Upper lobe of right lung (tissue), 1 donor: ENCODE data around the gene ZNF136. TPM values are rescaled to one million over a fixed set of nuclear protein-coding genes. Genes with fewer than 3 reads are reported as not detected.

Source experiments
- ATAC-seq: fragments of 200-7000 bp; cut with Tn5 transposase; one replicate; pipeline ENCODE4 v1.9.1; 2020; ENCODE audit warnings: mild to moderate bottlenecking, moderate library complexity
- DNase-seq: peaks from one replicate; pipeline ENCODE4 v3.0.0-alpha.2; 2020
- H3K27ac ChIP-seq: fragments of 200-600 bp; one replicate; pipeline ENCODE4 v1.8.0; 2022
- H3K27me3 ChIP-seq: fragments of 200-600 bp; one replicate; pipeline ENCODE4 v1.8.0; 2022; ENCODE audit warnings: mild to moderate bottlenecking
- H3K36me3 ChIP-seq: fragments of 200-600 bp; one replicate; pipeline ENCODE4 v1.8.0; 2022
- H3K4me1 ChIP-seq: fragments of 200-600 bp; one replicate; pipeline ENCODE4 v1.8.0; 2022
- H3K4me3 ChIP-seq: fragments of 200-600 bp; one replicate; pipeline ENCODE4 v1.8.0; 2022; ENCODE audit warnings: mild to moderate bottlenecking
- H3K9me3 ChIP-seq: fragments of 200-600 bp; one replicate; pipeline ENCODE4 v1.8.0; 2022
- CTCF ChIP-seq: fragments of 200-600 bp; IDR thresholded peaks from one replicate; pipeline ENCODE4 v1.8.0; 2022; ENCODE audit warnings: antibody characterized with exemption
- intact Hi-C: fragments of 100-400 bp; cut with DNase I; formaldehyde crosslinking; loops from one replicate; pipeline ENCODE4 v1.11.0; 2022
- total RNA-seq: library from RNA; stranded (reverse); fragmentation: NEBNext Ultra II Directional; extraction: Animal tissue kit (Norgen Biotek cat#: 25700); gene quantifications from one replicate; pipeline ENCODE4 v1.2.1, GENCODE V29; 2021
- donor health status: DM: no; HTN: yes; CAD: no; lungs with severe emphysema.

Gene ZNF136
- total RNA-seq, 1 donor from 2014 or later, result 14.4 TPM

GRCh38 chr19:12163826-12164225 lies 930 bp downstream of the ZNF136 start:
- TF ChIP-seq CTCF, result no peak
- H3K27me3 ChIP-seq, result no peaks in the 10 kb centered on the region
- intact Hi-C loops, result no loop called here
- H3K27ac ChIP-seq, result peak overlapping the region; percentile 98
- DNase-seq (no peak), ATAC-seq (no peak)
- no peaks in the 10 kb centered on the region for H3K9me3 ChIP-seq
- H3K36me3 ChIP-seq, result peaks cover 10% of the 10 kb centered on the region
- H3K4me1 ChIP-seq, result peaks cover 35% of the 10 kb centered on the region
- peak overlapping the region; percentile 97 for H3K4me3 ChIP-seq

- Histone ChIP-seq H3K4me3 (no peak overlapping the region), H3K9me3 (no peaks in the 10 kb centered on the region), H3K27me3 (no peaks in the 10 kb centered on the region), H3K27ac (no peak overlapping the region), H3K36me3 (peaks cover 34% of the 10 kb centered on the region), H3K4me1 (peaks cover 35% of the 10 kb centered on the region)
- intact Hi-C loops, result no loop called here
- DNase-seq, result no peak
- TF ChIP-seq CTCF, result no peak
- no peak for ATAC-seq
Observed at GRCh38 chr19:12166626-12167025, 3.7 kb downstream of the ZNF136 start.

- Histone ChIP-seq H3K9me3 (peaks cover 9% of the 10 kb centered on the region), H3K27ac (no peak overlapping the region), H3K27me3 (no peaks in the 10 kb centered on the region), H3K4me1 (no peaks in the 10 kb centered on the region), H3K36me3 (peaks cover 12% of the 10 kb centered on the region), H3K4me3 (no peak overlapping the region)
- DNase-seq, result no peak
- no peak for TF ChIP-seq CTCF
- intact Hi-C loops, result no loop called here
- ATAC-seq, result no peak
Observed at GRCh38 chr19:12180377-12180776, 17.5 kb downstream of the ZNF136 start.

- no peak overlapping the region for H3K27ac ChIP-seq
- H3K4me1 ChIP-seq, result no peaks in the 10 kb centered on the region
- peaks cover 44% of the 10 kb centered on the region for H3K36me3 ChIP-seq
- DNase-seq, result no peak
- no peak overlapping the region for H3K4me3 ChIP-seq
- no peak for TF ChIP-seq CTCF
- H3K9me3 ChIP-seq, result peaks cover 48% of the 10 kb centered on the region
- intact Hi-C loops, result no loop called here
- no peaks in the 10 kb centered on the region for H3K27me3 ChIP-seq
- no peak for ATAC-seq
Observed at GRCh38 chr19:12187625-12188024, 24.7 kb downstream of the ZNF136 start.

GRCh38 chr19:12194827-12195731 lies 32.2 kb downstream of the ZNF136 start:
- Histone ChIP-seq H3K4me3 (peak overlapping the region; percentile 76), H3K27ac (peak overlapping the region; percentile 81), H3K27me3 (no peaks in the 10 kb centered on the region), H3K36me3 (peaks cover 9% of the 10 kb centered on the region), H3K9me3 (peaks cover 27% of the 10 kb centered on the region), H3K4me1 (no peaks in the 10 kb centered on the region)
- ATAC-seq (peak; percentile 99), DNase-seq (peak; percentile 90)
- intact Hi-C loops, result no loop called here
- TF ChIP-seq CTCF, result no peak
